ENCODE results near the gene ENOX1. TPM values are rescaled to one million over a fixed set of nuclear protein-coding genes. Genes with fewer than 3 reads are reported as not detected.
"Not testable (repeated sequence)": the region's sequence is repeated elsewhere in the genome, so short reads cannot be mapped to it uniquely, and the experiment has no call there.

ENOX1 gene
- total RNA-seq, 1 experiment from 2014 or later, result 0.35 TPM

- intact Hi-C loops (cut with micrococcal nuclease; ENCODE audit: unreplicated experiment), result no loop called here
- ChIA-PET CTCF (no interaction called here), POLR2A (ENCODE audit: unreplicated experiment) (no interaction called here)
- Histone ChIP-seq H3K36me3 (ENCODE audit: low read depth) (no peaks in the 10 kb centered on the region), H3K9me3 (ENCODE audit: insufficient read depth, low read depth) (no peaks in the 10 kb centered on the region), H3K79me2 (ENCODE audit: low read depth) (no peaks in the 10 kb centered on the region), H3F3A (ENCODE audit: insufficient read depth, low read depth) (no peaks in the 10 kb centered on the region), H3K9me2 (ENCODE audit: insufficient read depth) (no peaks in the 10 kb centered on the region), H2AFZ (no peak overlapping the region), H3K27me3 (ENCODE audit: insufficient read depth, low read depth) (no peaks in the 10 kb centered on the region), H4K20me1 (ENCODE audit: insufficient read depth) (no peaks in the 10 kb centered on the region), H3K4me2 (no peak overlapping the region), H3K4me3 (no peak overlapping the region), H3K4me1 (replicated peaks; ENCODE audit: insufficient read depth) (0 out of 2 replicates have a peak, but pooled peaks cover 2% of the 10 kb centered on the region), H3K27ac (no peak overlapping the region)
- no peak for DNase-seq
- BruUV-seq (replicated peaks), result no TSS peak
- TF ChIP-seq CTCF (conservative IDR thresholded peaks at IDR 0.05), result no peak
- TF ChIP-seq EZH2 (IDR thresholded peaks at IDR 0.05; ENCODE audit: low read depth), result no peak
These were observed 433.1 kb downstream of the ENOX1 start for GRCh38 chr13:43353631-43354030.

- H3F3A ChIP-seq (ENCODE audit: insufficient read depth, low read depth); H3K9me3 ChIP-seq (ENCODE audit: insufficient read depth, low read depth); H4K20me1 ChIP-seq (ENCODE audit: insufficient read depth); H3K4me2 ChIP-seq; H3K36me3 ChIP-seq (ENCODE audit: low read depth); H3K27me3 ChIP-seq (ENCODE audit: insufficient read depth, low read depth); H3K4me1 ChIP-seq (replicated peaks; ENCODE audit: insufficient read depth); H3K27ac ChIP-seq; CTCF ChIA-PET; H2AFZ ChIP-seq; intact Hi-C loops (cut with micrococcal nuclease; ENCODE audit: unreplicated experiment); BruUV-seq (replicated peaks); H3K9me2 ChIP-seq (ENCODE audit: insufficient read depth); H3K4me3 ChIP-seq; DNase-seq; POLR2A ChIA-PET (ENCODE audit: unreplicated experiment); H3K79me2 ChIP-seq (ENCODE audit: low read depth): not testable (repeated sequence)
These were observed 435.2 kb downstream of the ENOX1 start for GRCh38 chr13:43351612-43352011.

DNA sequence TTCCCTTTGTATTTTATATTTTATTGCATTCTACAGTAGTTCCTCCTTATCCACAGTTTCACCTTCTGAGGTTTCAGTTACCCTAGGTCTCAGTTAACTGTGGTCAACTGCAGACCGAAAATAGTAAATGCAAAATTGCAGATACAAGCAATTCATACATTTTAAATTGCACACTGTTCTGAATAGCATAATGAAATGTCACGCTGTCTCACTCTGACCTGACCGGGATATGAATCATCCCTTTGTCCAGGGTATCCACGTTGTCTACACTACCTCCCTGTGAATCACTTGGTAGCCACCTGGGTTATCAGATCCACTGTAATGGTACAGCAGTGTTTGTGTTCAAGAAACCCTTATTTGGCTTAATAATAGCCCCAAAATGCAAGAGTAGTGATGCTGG is 438.4 kb downstream of the ENOX1 start:
- H4K20me1 ChIP-seq (ENCODE audit: insufficient read depth), result no peaks in the 10 kb centered on the region
- no peak overlapping the region for H3K27ac ChIP-seq
- H3K36me3 ChIP-seq (ENCODE audit: low read depth), result no peaks in the 10 kb centered on the region
- H3K9me2 ChIP-seq (ENCODE audit: insufficient read depth), result no peaks in the 10 kb centered on the region
- no peak overlapping the region for H3K4me3 ChIP-seq
- peaks cover 7% of the 10 kb centered on the region; the same call in 1 of the 2 replicates for H3K4me1 ChIP-seq (replicated peaks; ENCODE audit: insufficient read depth)
- ChIA-PET CTCF (no interaction called here), POLR2A (ENCODE audit: unreplicated experiment) (no interaction called here)
- no TSS peak for BruUV-seq (replicated peaks)
- DNase-seq, result no peak
- H3K79me2 ChIP-seq (ENCODE audit: low read depth), result no peaks in the 10 kb centered on the region
- intact Hi-C loops (cut with micrococcal nuclease; ENCODE audit: unreplicated experiment), result no loop called here
- no peaks in the 10 kb centered on the region for H3K27me3 ChIP-seq (ENCODE audit: insufficient read depth, low read depth)
- no peaks in the 10 kb centered on the region for H3F3A ChIP-seq (ENCODE audit: insufficient read depth, low read depth)
- TF ChIP-seq EZH2 (IDR thresholded peaks at IDR 0.05; ENCODE audit: low read depth), result no peak
- no peak for TF ChIP-seq CTCF (conservative IDR thresholded peaks at IDR 0.05)
- H2AFZ ChIP-seq, result no peak overlapping the region
- 0 out of 2 replicates have a peak overlapping the region, but pooled peaks have one; percentile 19 for H3K4me2 ChIP-seq
- no peaks in the 10 kb centered on the region for H3K9me3 ChIP-seq (ENCODE audit: insufficient read depth, low read depth)

GRCh38 chr13:43347877-43348276 is 438.9 kb downstream of the ENOX1 start:
- intact Hi-C loops (cut with micrococcal nuclease; ENCODE audit: unreplicated experiment), result no loop called here
- no peaks in the 10 kb centered on the region for H3K36me3 ChIP-seq (ENCODE audit: low read depth)
- H3K4me2 ChIP-seq, result 0 out of 2 replicates have a peak overlapping the region, but pooled peaks have one; percentile 19
- H3K27me3 ChIP-seq (ENCODE audit: insufficient read depth, low read depth), result no peaks in the 10 kb centered on the region
- H3K4me1 ChIP-seq (replicated peaks; ENCODE audit: insufficient read depth), result peaks cover 7% of the 10 kb centered on the region; the same call in 1 of the 2 replicates
- no peaks in the 10 kb centered on the region for H3F3A ChIP-seq (ENCODE audit: insufficient read depth, low read depth)
- BruUV-seq (replicated peaks), result no TSS peak
- H2AFZ ChIP-seq, result no peak overlapping the region
- POLR2A ChIA-PET (ENCODE audit: unreplicated experiment), result no interaction called here
- no peak overlapping the region for H3K4me3 ChIP-seq
- no peaks in the 10 kb centered on the region for H3K9me3 ChIP-seq (ENCODE audit: insufficient read depth, low read depth)
- H4K20me1 ChIP-seq (ENCODE audit: insufficient read depth), result no peaks in the 10 kb centered on the region
- no peaks in the 10 kb centered on the region for H3K79me2 ChIP-seq (ENCODE audit: low read depth)
- no peak for DNase-seq
- TF ChIP-seq EZH2 (IDR thresholded peaks at IDR 0.05; ENCODE audit: low read depth) (no peak), CTCF (conservative IDR thresholded peaks at IDR 0.05) (no peak)
- H3K27ac ChIP-seq, result no peak overlapping the region
- no peaks in the 10 kb centered on the region for H3K9me2 ChIP-seq (ENCODE audit: insufficient read depth)
- CTCF ChIA-PET, result no interaction called here
